COLO668 (cell line): ENCODE results near the gene IL15.
A peak's percentile ranks its signal among the peaks of the same experiment; 100 is the strongest.

Experiments
- DNase-seq: peaks from one replicate; lab custom pipeline; 2025; ENCODE audit not compliant: unreplicated experiment; lab: John Stamatoyannopoulos, UW

The IL15 gene

DNA sequence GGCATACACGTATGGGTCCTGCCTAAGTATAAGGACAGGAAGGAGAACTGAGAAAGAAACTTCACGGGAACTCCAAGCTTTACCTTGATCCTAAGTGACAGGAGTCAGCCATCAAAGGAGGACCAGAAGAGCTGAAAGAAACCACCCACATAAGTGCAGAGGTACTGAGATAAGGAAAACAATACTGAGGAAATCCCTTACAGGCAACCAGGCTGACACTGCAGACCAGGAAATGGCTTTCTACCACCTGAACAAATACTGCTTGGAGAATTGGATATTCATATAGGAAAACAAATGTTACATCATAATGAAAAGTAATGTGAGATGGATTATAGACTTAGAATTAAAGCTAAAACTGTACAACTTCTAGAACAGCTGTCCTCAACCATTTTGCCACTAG lies 127.0 kb downstream of the IL15 start:
- peak; percentile 42 for DNase-seq

GRCh38 chr4:141768954-141769353 lies 132.6 kb downstream of the IL15 start:
- DNase-seq: no peak

DNA sequence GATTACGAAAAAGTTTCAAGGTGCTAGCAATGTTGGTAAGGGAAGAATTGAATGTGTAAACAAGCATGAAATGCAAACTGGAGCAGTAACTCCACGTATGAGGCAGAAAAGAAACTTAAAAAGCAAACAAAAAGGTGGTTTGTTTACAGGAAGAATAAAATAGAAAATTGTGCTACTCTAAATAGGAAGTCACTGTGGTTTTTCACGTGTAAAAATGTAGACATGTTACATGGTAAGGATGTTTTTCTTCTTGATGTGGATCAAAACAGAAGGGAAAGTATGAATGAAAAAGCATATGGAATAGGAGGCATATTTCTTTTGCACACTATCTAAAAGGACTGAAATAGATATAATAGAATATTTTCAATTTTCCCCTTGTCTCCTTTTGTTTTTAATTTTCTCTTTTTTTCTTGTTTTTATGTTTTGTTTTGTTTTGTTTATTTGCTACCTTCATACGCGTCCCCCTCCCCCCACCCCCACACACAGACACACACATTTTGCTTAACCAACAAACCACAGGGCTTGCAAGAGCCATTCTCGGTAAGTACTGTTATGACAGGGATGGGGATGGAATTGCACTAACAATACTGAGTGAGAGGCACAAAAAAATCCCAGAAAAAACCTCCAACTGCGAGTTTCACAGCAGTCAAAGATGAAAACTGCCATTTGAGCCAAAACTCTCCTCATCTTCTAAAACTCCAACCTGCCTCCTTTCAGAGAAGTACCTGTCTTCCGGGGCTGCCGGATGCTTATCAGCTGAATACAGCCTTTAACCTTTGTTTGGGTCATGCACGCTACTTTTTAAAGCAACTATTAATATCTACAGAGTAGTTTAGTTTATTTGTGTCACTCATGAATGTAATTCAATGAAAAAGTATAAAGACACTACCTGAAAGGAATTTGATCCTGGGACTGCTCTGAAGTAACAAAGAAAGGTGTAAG lies 135.8 kb downstream of the IL15 start:
- no peak for DNase-seq

- no peak for DNase-seq
Measured at GRCh38 chr4:141772838-141773237, 136.5 kb downstream of the IL15 start.

- DNase-seq: no peak
Measured at GRCh38 chr4:141782205-141782604, 145.8 kb downstream of the IL15 start.
